OCI-LY3 (cell line): ENCODE data around the gene SYNE4.

Experiments used
- EZH2phosphoT487 ChIP-seq: fragments of 200-600 bp; shearing (Covaris generic); IDR thresholded peaks from 2 replicates; pipeline ENCODE4 v1.6.1; 2018; ENCODE audit warnings: antibody characterized with exemption, mixed run types, low read depth
- TF ChIP-seq, protein P1 (sequence below): fragments of 200-600, 300-600 bp; sonication (generic); IDR thresholded peaks from 2 replicates; pipeline ENCODE4 v1.5.1; 2014; ENCODE audit warnings: antibody characterized with exemption, low read length, low read depth

DNA sequence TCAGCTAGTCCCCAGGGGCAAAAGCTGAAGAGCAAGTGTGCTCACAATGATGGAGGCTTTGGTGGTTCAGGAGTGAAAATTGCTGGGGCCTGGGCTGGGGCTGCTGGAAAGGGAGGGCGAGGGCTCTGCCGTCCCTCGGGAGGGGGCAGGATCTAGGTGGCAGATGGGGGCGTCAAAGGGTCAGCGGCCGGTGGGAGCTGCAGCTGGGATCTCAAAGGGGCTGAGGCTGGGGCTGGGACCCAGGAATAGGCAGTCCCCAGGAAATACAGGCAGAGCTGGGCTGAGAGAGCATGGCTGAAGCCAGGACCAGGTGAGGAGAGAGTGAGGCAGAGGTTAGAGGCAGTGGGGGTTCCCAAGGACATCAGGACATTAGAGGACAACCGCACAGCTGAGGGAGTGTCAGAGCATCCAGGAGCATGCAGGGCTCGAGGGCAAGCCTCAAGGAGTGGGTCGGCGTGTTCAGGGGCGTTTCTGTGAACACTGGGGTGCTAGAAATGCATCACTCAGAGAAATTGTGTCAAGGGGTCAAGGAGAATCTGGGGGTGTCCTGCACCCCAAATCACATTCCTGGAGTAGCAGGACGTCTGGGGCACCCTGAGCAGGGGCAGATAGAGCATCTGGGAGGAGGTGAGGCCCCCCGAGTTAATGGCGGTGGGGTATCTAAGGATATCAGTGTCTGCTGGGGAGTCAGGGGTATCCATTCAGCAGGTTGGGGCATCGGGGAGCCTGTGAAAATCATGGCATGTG lies 1.2 kb upstream of the SYNE4 start:
- TF ChIP-seq, protein P1, sequence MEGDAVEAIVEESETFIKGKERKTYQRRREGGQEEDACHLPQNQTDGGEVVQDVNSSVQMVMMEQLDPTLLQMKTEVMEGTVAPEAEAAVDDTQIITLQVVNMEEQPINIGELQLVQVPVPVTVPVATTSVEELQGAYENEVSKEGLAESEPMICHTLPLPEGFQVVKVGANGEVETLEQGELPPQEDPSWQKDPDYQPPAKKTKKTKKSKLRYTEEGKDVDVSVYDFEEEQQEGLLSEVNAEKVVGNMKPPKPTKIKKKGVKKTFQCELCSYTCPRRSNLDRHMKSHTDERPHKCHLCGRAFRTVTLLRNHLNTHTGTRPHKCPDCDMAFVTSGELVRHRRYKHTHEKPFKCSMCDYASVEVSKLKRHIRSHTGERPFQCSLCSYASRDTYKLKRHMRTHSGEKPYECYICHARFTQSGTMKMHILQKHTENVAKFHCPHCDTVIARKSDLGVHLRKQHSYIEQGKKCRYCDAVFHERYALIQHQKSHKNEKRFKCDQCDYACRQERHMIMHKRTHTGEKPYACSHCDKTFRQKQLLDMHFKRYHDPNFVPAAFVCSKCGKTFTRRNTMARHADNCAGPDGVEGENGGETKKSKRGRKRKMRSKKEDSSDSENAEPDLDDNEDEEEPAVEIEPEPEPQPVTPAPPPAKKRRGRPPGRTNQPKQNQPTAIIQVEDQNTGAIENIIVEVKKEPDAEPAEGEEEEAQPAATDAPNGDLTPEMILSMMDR: no peak
- TF ChIP-seq EZH2phosphoT487: no peak
